CD1c-positive myeloid dendritic cell (primary cell): ENCODE measurements around the gene TTLL3.
"Not testable (repeated sequence)": the region's sequence is repeated elsewhere in the genome, so short reads cannot be mapped to it uniquely, and the experiment has no call there.

Experiments used
- DNase-seq: peaks from one replicate; pipeline ENCODE4 v3.0.0-alpha.2; 2016; ENCODE audit errors: extremely low spot score

TTLL3 gene

DNA sequence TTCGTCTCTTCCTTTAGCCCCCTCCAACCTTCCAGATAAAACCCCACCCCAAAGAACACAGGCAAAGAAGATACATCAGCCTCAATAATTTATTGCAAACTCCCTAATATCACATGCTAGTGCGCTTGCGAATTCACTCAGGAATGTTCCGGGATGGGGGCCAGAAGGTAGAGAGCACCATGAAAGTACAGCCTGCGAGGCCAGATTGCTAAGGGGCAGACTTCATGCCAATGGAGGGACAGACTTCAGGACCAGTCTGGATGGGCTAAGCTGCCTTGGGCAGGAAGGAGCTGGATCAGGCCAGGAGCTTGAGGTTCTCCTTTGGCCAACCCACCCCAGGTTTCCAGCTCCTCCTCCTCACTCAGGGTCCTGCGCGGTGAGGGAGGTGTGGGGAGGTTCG is 56.6 kb downstream of the TTLL3 start:
- no peak for DNase-seq

DNA sequence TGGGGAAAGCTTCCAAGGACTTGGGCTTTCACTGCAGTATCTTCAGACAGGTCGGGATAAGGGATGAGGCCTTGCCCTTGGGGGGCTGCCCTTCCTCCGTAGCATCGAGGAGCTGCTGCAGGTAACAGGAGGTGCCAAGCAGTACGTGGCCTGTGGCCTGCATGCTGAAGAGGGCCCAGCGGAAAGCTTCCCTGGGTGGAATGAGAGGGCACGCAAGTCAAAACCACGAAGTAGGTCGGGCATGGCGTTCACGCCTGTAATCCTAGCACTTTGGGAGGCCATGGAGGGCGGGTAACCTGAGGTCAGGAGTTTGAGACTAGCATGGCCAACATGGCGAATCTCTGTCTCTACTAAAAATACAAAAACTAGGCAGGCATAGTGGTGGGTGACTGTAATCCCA is 57.0 kb downstream of the TTLL3 start:
- no peak for DNase-seq

DNA sequence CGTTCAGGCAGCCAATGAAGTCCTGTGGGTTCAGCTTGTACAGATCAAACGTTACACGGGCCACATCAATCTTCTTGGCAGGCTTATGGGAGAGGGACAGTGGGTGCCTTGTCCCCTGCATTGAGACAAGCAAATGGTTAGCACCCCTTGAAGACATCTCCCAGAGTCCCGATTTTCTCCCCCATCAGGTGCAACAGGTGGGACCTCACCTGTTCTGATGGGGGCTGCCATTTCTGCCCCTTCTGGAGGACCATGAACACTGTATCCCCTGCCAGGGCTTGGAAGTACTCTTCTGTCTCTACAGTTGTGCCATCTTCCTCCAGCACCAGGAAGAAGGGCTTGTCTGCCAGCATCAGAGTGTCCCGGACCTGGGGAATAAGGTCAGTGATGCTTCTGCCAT is 59.9 kb downstream of the TTLL3 start:
- no peak for DNase-seq

GRCh38 chr3:9870978-9871377 is 60.9 kb downstream of the TTLL3 start:
- DNase-seq = no peak

DNA sequence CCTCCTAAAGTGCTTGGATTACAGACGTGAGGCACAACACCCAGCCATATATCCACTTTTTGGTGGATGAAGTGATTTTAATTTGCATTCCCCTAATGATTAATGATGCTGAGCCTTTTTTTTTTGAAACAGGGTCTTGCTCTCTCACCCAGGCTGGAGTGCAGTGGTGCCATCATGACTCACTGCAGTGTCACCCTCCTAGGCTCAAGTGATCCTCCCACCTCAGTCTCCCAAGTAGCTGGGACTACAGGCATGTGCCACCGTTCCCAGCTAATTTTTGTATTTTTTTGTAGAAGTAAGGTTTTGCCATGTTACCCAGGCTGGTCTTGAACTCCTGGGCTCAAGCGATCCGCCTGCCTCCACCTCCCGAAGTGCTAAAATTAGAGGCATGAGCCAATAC is 62.0 kb downstream of the TTLL3 start:
- not testable (repeated sequence) for DNase-seq

DNA sequence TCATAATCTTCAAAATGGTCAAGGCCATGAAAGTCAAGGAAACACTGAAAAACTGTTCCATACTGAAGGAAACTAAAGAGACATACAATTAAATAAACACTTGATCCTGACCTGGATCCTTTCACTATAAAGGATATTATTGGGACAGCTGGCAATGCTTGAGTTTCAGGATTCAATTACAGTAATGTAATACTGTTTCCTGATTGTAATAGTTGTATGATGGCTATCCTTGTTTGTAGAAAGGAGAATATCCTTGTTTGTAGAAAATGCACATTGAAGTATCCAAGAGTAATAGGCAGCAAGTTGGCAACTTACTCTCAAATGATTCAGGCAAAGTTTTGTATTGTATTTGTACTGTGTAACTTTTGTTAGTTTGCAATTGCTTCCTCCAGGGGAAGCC is 65.4 kb downstream of the TTLL3 start:
- DNase-seq = no peak

DNA sequence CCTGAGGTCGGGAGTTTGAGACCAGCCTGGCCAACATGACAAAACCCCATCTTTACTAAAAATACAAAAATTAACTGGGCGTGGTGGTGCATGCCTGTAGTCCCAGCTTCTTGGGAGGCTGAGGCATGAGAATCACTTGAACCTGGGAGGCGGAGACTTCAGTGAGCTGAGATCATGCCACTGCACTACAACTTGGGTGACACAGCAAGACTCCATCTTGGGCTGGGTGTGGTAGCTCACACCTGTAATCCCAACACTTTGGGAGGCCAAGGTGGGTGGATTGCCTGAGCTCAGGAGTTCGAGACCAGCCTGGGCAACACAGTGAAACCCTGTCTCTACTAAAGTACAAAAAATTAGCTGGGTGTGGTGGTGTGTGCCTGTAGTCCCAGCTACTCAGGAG is 66.2 kb downstream of the TTLL3 start:
- DNase-seq = not testable (repeated sequence)

DNA sequence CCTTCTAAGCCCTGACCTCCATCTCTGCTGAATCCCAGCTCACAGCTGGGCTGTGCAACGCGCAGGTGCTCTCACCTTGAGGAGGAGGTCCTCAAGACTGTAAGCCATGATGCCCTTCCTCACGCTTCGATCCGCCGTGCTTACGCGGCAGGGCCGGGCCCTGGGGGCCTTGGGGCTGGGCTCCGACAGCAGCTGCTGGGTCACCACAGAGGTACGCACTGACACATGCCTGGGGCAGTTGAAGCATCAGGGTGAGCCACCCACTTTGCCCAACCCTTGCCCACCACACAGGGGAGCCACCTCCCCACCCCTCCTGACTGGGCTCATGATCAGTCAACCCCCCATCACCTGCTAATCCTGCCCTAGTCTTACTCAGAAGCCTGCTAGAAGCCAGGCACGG is 66.9 kb downstream of the TTLL3 start:
- DNase-seq = no peak

DNA sequence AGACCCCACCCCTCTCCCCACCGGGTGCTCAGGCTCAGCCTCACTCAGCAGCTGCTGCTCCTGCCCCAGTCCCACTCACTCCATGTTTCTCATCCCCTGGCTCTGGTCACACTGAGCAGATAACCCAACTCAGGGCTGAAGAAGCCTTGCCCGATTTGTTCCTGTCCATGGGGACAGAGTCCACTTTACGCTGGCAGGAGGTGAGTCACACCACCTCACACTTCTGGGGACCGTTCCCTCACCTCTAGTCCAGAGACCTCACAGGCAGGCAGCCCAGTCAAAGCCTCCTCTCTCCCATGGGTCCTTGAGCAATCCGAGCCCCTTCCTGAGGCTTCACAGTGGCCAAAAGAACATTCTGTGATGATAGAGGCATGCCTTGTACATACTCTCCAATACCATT is 68.6 kb downstream of the TTLL3 start:
- DNase-seq = no peak

- no peak for DNase-seq
Observed at GRCh38 chr3:9879830-9880549, 69.9 kb downstream of the TTLL3 start, which contains the start of gene CIDEC. CIDEC (minus strand) TSS chr3:9880253; CDS start chr3:9878486, 1,767 bp downstream.

DNA sequence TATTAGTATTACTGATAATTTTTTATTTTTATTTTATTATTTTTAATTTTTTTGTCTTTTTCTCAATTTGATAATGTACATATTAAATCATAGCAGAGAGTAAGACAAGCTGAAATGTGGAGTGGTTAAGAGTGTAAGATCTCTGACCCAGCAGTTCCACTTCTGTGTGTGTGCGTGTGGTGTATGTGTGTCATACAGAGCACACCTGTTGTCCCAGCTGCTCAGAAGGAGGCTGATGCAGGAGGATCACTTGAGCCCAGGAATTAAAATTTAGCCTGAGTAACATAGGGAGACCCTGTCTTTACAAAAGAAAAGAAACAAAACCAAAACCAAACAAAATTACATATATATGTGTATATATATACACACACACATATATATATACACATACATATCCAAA is 71.4 kb downstream of the TTLL3 start:
- no peak for DNase-seq

GRCh38 chr3:9883706-9884554 is 73.9 kb downstream of the TTLL3 start:
- no peak for DNase-seq

DNA sequence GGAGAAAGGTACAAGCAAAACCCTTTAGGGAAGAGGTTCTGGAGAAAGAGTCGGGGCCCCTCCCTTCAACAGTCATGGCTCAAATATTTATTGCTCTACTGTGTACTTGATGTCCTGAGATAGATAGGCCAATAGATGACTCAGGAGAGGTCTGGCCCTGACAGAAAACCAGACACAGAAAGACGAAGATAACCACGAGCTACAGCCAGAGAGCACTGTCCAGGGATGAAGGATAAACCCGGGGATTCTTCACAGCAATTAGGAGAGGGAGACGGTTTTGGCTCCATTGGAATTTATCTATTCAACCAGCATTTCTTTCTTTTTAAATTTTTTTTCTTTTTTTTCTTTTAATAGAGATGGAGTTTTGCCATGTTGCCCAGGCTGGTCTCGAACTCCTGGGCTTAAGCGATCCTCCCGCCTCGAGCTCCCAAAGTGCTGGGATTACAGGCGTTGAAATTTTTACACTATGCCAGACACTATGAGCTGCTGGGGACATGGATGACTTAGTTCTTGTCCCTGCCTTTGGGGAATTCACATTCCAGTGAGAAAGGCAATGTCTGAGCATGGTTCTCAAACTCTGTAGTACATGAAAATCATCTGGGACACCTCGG is 74.6 kb downstream of the TTLL3 start:
- DNase-seq = no peak
